VCaP (cell line): ENCODE data around the gene GRSF1.

ENCODE experiments used
- H3K27ac ChIP-seq: fragments of 450-650 bp; 2 replicates; pipeline ENCODE4 v1.5.1; 2017
- CTCF ChIP-seq: fragments of 450-650 bp; conservative IDR thresholded peaks from 2 replicates; pipeline ENCODE4 v1.5.1; 2017; ENCODE audit warnings: mild to moderate bottlenecking, moderate library complexity

GRSF1 gene

GRCh38 chr4:70839589-70840093, at the start of gene GRSF1:
TSS of gene GRSF1 (minus strand) at chr4:70839890. CDS start at chr4:70839827, 63 bp downstream.
- H3K27ac ChIP-seq, result peak within 1 kb of the TSS; percentile 98

GRCh38 chr4:70885174-70885573, 45.5 kb upstream of the GRSF1 start:
- no peak for TF ChIP-seq CTCF
- H3K27ac ChIP-seq, result no peak overlapping the region

More at GRCh38 chr4:70839589-70840093, at the start of gene GRSF1:
- TF ChIP-seq CTCF, result no peak; the same call in 1 of the 2 replicates

- no peak overlapping the region for H3K27ac ChIP-seq
Observed at GRCh38 chr4:70880739-70881138, 41.0 kb upstream of the GRSF1 start.

GRCh38 chr4:70877556-70877955, 37.9 kb upstream of the GRSF1 start:
- H3K27ac ChIP-seq, result no peak overlapping the region
- TF ChIP-seq CTCF, result no peak

More at GRCh38 chr4:70880739-70881138, 41.0 kb upstream of the GRSF1 start:
- TF ChIP-seq CTCF, result no peak

- no peak for TF ChIP-seq CTCF
Observed at GRCh38 chr4:70874268-70875156, 34.8 kb upstream of the GRSF1 start.

GRCh38 chr4:70873216-70873615, 33.5 kb upstream of the GRSF1 start:
- no peak for TF ChIP-seq CTCF
- no peak overlapping the region for H3K27ac ChIP-seq

More at GRCh38 chr4:70874268-70875156, 34.8 kb upstream of the GRSF1 start:
- H3K27ac ChIP-seq, result no peak overlapping the region

- TF ChIP-seq CTCF, result no peak
- no peak overlapping the region for H3K27ac ChIP-seq
Observed at GRCh38 chr4:70868778-70869177, 29.1 kb upstream of the GRSF1 start.
